Neural progenitor cell (in vitro differentiated cells): ENCODE results near the gene GRIK5.

Source experiments
- EZH2 ChIP-seq: fragments of 200-600 bp; sonication (generic); IDR thresholded peaks from 2 replicates; pipeline ENCODE4 v1.6.1; 2017; ENCODE audit warnings: antibody characterized with exemption, mild to moderate bottlenecking, moderate library complexity
- EZH2phosphoT487 ChIP-seq: fragments of 200-600 bp; sonication (generic); IDR thresholded peaks from 2 replicates; pipeline ENCODE4 v1.6.1; 2017; ENCODE audit warnings: antibody characterized with exemption
- TF ChIP-seq, protein P1 (sequence below): fragments of 200-600 bp; sonication (generic); IDR thresholded peaks from 2 replicates; pipeline ENCODE4 v1.5.1; 2017; ENCODE audit warnings: antibody characterized with exemption, mild to moderate bottlenecking

DNA sequence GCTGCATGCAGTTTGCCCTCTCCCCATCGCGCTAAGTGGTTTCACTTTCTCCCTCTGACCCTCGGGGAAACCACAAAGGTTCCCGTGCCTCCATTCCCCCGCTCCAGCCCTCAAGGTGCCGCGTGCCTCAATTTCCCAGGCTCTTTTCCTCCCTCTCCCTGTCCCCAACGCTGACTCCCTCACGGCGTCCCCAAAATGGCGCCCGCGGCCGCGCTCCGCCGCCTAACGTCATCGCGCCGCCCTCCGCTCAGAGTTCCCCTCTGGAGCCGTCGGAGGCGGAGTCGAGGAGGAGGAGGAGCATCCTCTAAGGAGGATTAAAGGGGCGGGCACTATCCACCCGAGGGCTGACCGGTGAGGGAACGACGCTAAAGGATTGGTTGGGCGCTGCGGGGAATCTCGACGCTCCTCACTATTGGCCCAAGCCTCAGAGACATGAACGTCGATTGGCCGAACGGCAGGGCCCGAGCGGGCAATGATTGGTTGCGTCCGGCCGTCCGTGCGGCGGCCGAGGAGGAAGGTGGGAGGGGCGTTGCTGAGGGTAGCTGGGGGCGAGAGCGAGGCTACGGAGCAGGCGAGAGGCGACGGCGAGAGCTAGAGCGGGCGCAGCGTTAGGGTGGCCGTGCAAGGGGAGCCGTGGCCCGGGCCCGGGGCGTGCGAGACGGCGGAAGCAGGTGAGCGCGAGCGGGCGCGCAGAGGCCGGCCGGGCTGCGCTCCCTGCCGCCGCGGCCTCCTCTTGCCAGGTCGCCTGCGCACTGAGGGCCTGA lies 5.8 kb upstream of the GRIK5 start, which contains the start of gene ZNF574:
- TF ChIP-seq, protein P1, sequence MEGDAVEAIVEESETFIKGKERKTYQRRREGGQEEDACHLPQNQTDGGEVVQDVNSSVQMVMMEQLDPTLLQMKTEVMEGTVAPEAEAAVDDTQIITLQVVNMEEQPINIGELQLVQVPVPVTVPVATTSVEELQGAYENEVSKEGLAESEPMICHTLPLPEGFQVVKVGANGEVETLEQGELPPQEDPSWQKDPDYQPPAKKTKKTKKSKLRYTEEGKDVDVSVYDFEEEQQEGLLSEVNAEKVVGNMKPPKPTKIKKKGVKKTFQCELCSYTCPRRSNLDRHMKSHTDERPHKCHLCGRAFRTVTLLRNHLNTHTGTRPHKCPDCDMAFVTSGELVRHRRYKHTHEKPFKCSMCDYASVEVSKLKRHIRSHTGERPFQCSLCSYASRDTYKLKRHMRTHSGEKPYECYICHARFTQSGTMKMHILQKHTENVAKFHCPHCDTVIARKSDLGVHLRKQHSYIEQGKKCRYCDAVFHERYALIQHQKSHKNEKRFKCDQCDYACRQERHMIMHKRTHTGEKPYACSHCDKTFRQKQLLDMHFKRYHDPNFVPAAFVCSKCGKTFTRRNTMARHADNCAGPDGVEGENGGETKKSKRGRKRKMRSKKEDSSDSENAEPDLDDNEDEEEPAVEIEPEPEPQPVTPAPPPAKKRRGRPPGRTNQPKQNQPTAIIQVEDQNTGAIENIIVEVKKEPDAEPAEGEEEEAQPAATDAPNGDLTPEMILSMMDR, result no peak
- TF ChIP-seq EZH2phosphoT487 (no peak), EZH2 (no peak)
